ENCODE measurements around the gene ZNF304.

DNA sequence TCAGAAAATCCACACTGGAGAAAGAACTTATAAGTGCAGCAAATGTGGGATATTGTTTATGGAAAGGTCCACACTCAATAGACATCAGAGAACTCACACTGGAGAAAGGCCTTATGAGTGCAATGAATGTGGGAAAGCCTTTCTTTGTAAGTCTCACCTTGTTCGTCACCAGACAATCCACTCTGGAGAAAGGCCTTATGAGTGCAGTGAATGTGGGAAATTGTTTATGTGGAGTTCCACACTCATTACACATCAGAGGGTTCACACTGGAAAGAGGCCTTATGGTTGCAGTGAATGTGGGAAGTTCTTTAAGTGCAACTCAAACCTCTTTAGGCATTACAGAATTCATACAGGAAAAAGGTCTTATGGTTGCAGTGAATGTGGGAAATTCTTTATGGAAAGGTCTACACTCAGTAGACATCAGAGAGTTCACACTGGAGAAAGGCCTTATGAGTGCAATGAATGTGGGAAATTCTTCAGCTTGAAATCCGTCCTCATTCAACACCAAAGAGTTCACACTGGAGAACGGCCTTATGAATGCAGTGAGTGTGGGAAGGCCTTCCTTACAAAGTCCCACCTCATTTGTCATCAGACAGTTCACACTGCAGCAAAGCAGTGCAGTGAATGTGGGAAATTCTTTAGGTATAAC is 26.6 kb downstream of the ZNF304 start:
- TF ChIP-seq POLR2A (IDR thresholded peaks at IDR 0.05), result no peak
- TF ChIP-seq, protein P1, sequence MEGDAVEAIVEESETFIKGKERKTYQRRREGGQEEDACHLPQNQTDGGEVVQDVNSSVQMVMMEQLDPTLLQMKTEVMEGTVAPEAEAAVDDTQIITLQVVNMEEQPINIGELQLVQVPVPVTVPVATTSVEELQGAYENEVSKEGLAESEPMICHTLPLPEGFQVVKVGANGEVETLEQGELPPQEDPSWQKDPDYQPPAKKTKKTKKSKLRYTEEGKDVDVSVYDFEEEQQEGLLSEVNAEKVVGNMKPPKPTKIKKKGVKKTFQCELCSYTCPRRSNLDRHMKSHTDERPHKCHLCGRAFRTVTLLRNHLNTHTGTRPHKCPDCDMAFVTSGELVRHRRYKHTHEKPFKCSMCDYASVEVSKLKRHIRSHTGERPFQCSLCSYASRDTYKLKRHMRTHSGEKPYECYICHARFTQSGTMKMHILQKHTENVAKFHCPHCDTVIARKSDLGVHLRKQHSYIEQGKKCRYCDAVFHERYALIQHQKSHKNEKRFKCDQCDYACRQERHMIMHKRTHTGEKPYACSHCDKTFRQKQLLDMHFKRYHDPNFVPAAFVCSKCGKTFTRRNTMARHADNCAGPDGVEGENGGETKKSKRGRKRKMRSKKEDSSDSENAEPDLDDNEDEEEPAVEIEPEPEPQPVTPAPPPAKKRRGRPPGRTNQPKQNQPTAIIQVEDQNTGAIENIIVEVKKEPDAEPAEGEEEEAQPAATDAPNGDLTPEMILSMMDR (IDR thresholded peaks at IDR 0.05), result no peak
